Upper lobe of right lung (tissue), 1 donor: ENCODE measurements around the gene KCTD1. TPM values are rescaled to one million over a fixed set of nuclear protein-coding genes. Genes with fewer than 3 reads are reported as not detected.

Experiments
- ATAC-seq: fragments of 200-7000 bp; cut with Tn5 transposase; one replicate; pipeline ENCODE4 v1.9.1; 2020; ENCODE audit warnings: mild to moderate bottlenecking, moderate library complexity
- DNase-seq: peaks from one replicate; pipeline ENCODE4 v3.0.0-alpha.2; 2020
- H3K27ac ChIP-seq: fragments of 200-600 bp; one replicate; pipeline ENCODE4 v1.8.0; 2022
- H3K27me3 ChIP-seq: fragments of 200-600 bp; one replicate; pipeline ENCODE4 v1.8.0; 2022; ENCODE audit warnings: mild to moderate bottlenecking
- H3K36me3 ChIP-seq: fragments of 200-600 bp; one replicate; pipeline ENCODE4 v1.8.0; 2022
- H3K4me1 ChIP-seq: fragments of 200-600 bp; one replicate; pipeline ENCODE4 v1.8.0; 2022
- H3K4me3 ChIP-seq: fragments of 200-600 bp; one replicate; pipeline ENCODE4 v1.8.0; 2022; ENCODE audit warnings: mild to moderate bottlenecking
- H3K9me3 ChIP-seq: fragments of 200-600 bp; one replicate; pipeline ENCODE4 v1.8.0; 2022
- CTCF ChIP-seq: fragments of 200-600 bp; IDR thresholded peaks from one replicate; pipeline ENCODE4 v1.8.0; 2022; ENCODE audit warnings: antibody characterized with exemption
- intact Hi-C: fragments of 100-400 bp; cut with DNase I; formaldehyde crosslinking; loops from one replicate; pipeline ENCODE4 v1.11.0; 2022
- total RNA-seq: library from RNA; stranded (reverse); fragmentation: NEBNext Ultra II Directional; extraction: Animal tissue kit (Norgen Biotek cat#: 25700); gene quantifications from one replicate; pipeline ENCODE4 v1.2.1, GENCODE V29; 2021
- donor health status: DM: no; HTN: yes; CAD: no; lungs with severe emphysema.

The KCTD1 gene
- total RNA-seq, 1 donor from 2014 or later = 9.8 TPM

GRCh38 chr18:26466026-26466425 is 82.3 kb downstream of the KCTD1 start:
- intact Hi-C loops = no loop called here
- no peak overlapping the region for H3K4me3 ChIP-seq
- no peaks in the 10 kb centered on the region for H3K36me3 ChIP-seq
- DNase-seq (no peak), ATAC-seq (no peak)
- no peak overlapping the region for H3K27ac ChIP-seq
- peaks cover 2% of the 10 kb centered on the region for H3K4me1 ChIP-seq
- no peak for TF ChIP-seq CTCF
- no peaks in the 10 kb centered on the region for H3K27me3 ChIP-seq
- no peaks in the 10 kb centered on the region for H3K9me3 ChIP-seq

GRCh38 chr18:26465431-26465830 is 82.9 kb downstream of the KCTD1 start:
- H3K27ac ChIP-seq = no peak overlapping the region
- ATAC-seq = no peak
- H3K4me1 ChIP-seq = peaks cover 5% of the 10 kb centered on the region
- no peak for DNase-seq
- no peaks in the 10 kb centered on the region for H3K9me3 ChIP-seq
- TF ChIP-seq CTCF = no peak
- H3K4me3 ChIP-seq = no peak overlapping the region
- no peaks in the 10 kb centered on the region for H3K27me3 ChIP-seq
- no peaks in the 10 kb centered on the region for H3K36me3 ChIP-seq
- intact Hi-C loops = no loop called here

- no peak for DNase-seq
- intact Hi-C loops = no loop called here
- Histone ChIP-seq H3K27me3 (no peaks in the 10 kb centered on the region), H3K4me1 (peaks cover 5% of the 10 kb centered on the region), H3K9me3 (no peaks in the 10 kb centered on the region), H3K27ac (no peak overlapping the region), H3K36me3 (no peaks in the 10 kb centered on the region), H3K4me3 (no peak overlapping the region)
- TF ChIP-seq CTCF = no peak
- no peak for ATAC-seq
These were observed 84.0 kb downstream of the KCTD1 start for GRCh38 chr18:26464128-26465011.

- no peaks in the 10 kb centered on the region for H3K36me3 ChIP-seq
- no peaks in the 10 kb centered on the region for H3K27me3 ChIP-seq
- TF ChIP-seq CTCF = no peak
- H3K4me1 ChIP-seq = peaks cover 5% of the 10 kb centered on the region
- H3K9me3 ChIP-seq = no peaks in the 10 kb centered on the region
- ATAC-seq = no peak
- intact Hi-C loops = no loop called here
- H3K27ac ChIP-seq = no peak overlapping the region
- no peak overlapping the region for H3K4me3 ChIP-seq
- DNase-seq = no peak
These were observed 86.0 kb downstream of the KCTD1 start for GRCh38 chr18:26462355-26462754.

GRCh38 chr18:26461405-26461804 is 86.9 kb downstream of the KCTD1 start:
- ATAC-seq = no peak
- H3K27ac ChIP-seq = no peak overlapping the region
- H3K36me3 ChIP-seq = no peaks in the 10 kb centered on the region
- no peak overlapping the region for H3K4me3 ChIP-seq
- intact Hi-C loops = no loop called here
- DNase-seq = no peak
- H3K9me3 ChIP-seq = no peaks in the 10 kb centered on the region
- peaks cover 5% of the 10 kb centered on the region for H3K4me1 ChIP-seq
- no peak for TF ChIP-seq CTCF
- H3K27me3 ChIP-seq = no peaks in the 10 kb centered on the region
